ENCODE measurements around the gene TOMM40L.
A peak's percentile ranks its signal among the peaks of the same experiment; 100 is the strongest.

The TOMM40L gene

GRCh38 chr1:161191971-161192370 is 33.9 kb upstream of the TOMM40L start:
- no peak for TF ChIP-seq CTCF (IDR thresholded peaks at IDR 0.05; ENCODE audit: control insufficient read depth, extremely low read depth, insufficient read depth)
- DNase-seq (ENCODE audit: low read depth), result no peak
- no peak overlapping the region for H3K4me3 ChIP-seq (ENCODE audit: low read depth, low read length)

- peak; percentile 97 for TF ChIP-seq CTCF (IDR thresholded peaks at IDR 0.05; ENCODE audit: control insufficient read depth, extremely low read depth, insufficient read depth)
- no peak for DNase-seq (ENCODE audit: low read depth)
- H3K4me3 ChIP-seq (ENCODE audit: low read depth, low read length), result no peak overlapping the region
Observed at GRCh38 chr1:161192476-161193465, 33.1 kb upstream of the TOMM40L start.

GRCh38 chr1:161193561-161194235 is 32.2 kb upstream of the TOMM40L start:
- DNase-seq (ENCODE audit: low read depth), result no peak
- H3K4me3 ChIP-seq (ENCODE audit: low read depth, low read length), result no peak overlapping the region
- TF ChIP-seq CTCF (IDR thresholded peaks at IDR 0.05; ENCODE audit: control insufficient read depth, extremely low read depth, insufficient read depth), result peak; percentile 35

- no peak overlapping the region for H3K4me3 ChIP-seq (ENCODE audit: low read depth, low read length)
- no peak for TF ChIP-seq CTCF (IDR thresholded peaks at IDR 0.05; ENCODE audit: control insufficient read depth, extremely low read depth, insufficient read depth)
- DNase-seq (ENCODE audit: low read depth), result no peak
Observed at GRCh38 chr1:161195171-161195570, 30.7 kb upstream of the TOMM40L start.

- no peak for DNase-seq (ENCODE audit: low read depth)
- no peak for TF ChIP-seq CTCF (IDR thresholded peaks at IDR 0.05; ENCODE audit: control insufficient read depth, extremely low read depth, insufficient read depth)
- H3K4me3 ChIP-seq (ENCODE audit: low read depth, low read length), result no peak overlapping the region
Observed at GRCh38 chr1:161196111-161196510, 29.7 kb upstream of the TOMM40L start.

DNA sequence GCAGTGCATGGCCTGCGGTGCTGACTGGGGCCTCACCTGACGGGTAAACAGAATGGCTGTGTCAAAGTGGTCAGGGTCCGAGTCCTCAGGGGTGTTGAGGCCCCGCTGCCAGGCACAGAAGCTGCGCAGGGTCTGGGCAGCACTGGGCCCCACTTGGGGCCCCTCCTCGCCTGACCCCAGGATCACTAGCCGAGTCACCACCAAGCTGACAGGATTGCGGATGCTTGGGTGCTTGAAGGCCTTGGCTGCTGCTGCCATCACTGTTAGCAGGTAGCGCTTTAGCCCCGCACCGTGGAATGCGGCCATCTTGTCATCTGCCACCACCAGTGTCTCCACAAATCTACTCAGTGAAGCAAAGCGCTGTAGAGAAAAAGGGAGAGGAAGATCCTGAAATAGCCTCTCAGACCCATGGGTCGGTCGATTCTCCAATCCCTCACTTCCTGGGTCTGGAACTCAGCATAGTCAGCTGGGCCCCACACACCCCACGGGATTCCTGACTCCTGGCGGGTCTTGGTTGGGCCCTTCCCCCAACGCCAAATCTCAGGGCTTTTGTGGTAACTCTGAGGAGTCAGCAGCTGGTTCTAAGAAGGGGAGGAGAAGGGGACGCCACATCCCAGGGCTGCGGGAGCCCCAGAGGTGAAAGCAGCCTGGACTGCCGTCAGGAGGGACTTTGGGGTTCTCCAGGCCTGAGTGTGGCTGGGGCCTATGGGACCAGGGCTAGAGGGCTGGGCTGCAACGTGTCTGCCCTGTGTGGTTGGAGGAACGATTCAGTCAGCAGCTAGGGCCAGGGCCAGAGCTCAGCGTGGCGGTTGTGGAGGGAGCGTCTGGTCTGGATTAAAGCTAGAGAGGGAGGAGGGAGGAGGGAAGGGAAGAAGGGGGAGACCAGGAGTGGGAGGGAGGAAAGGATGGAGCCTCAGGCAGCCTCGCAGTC is 29.1 kb upstream of the TOMM40L start:
- DNase-seq (ENCODE audit: low read depth), result no peak
- no peak overlapping the region for H3K4me3 ChIP-seq (ENCODE audit: low read depth, low read length)
- no peak for TF ChIP-seq CTCF (IDR thresholded peaks at IDR 0.05; ENCODE audit: control insufficient read depth, extremely low read depth, insufficient read depth)
